GM06990 (cell line): Measurements from ENCODE around the gene CTNNA3.

Experiments used
- DNase-seq: peaks from one replicate; pipeline ENCODE4 v3.0.0-alpha.2; 2011; ENCODE audit not compliant: insufficient read length; ENCODE audit errors: extremely low read depth
- H3K27me3 ChIP-seq: replicated peaks from 2 replicates; pipeline ENCODE4 v1.6.0; 2011; ENCODE audit warnings: low read length; ENCODE audit not compliant: control insufficient read depth, insufficient read depth
- H3K36me3 ChIP-seq: 2 replicates; pipeline ENCODE4 v1.5.1; 2011; ENCODE audit warnings: low read length; ENCODE audit not compliant: control insufficient read depth, insufficient read depth
- H3K4me3 ChIP-seq: replicated peaks from 2 replicates; pipeline ENCODE4 v1.5.1; 2011; ENCODE audit warnings: low read depth, mild to moderate bottlenecking, control low read depth, low read length
- CTCF ChIP-seq: IDR thresholded peaks from 2 replicates; pipeline ENCODE4 v1.5.1; 2011; ENCODE audit warnings: low read length, control low read depth, mild to moderate bottlenecking, inconsistent platforms; ENCODE audit not compliant: insufficient read depth, poor library complexity, severe bottlenecking

Gene CTNNA3

GRCh38 chr10:66823301-66823700, 872.7 kb downstream of the CTNNA3 start:
- no peaks in the 10 kb centered on the region for H3K27me3 ChIP-seq
- TF ChIP-seq CTCF: no peak
- H3K36me3 ChIP-seq: no peaks in the 10 kb centered on the region
- no peak overlapping the region for H3K4me3 ChIP-seq
- DNase-seq: no peak

- no peaks in the 10 kb centered on the region for H3K36me3 ChIP-seq
- H3K27me3 ChIP-seq: no peaks in the 10 kb centered on the region
- TF ChIP-seq CTCF: no peak
- H3K4me3 ChIP-seq: no peak overlapping the region
- no peak for DNase-seq
Observed at GRCh38 chr10:66822801-66823200, 873.2 kb downstream of the CTNNA3 start.

- Histone ChIP-seq H3K27me3 (no peaks in the 10 kb centered on the region), H3K36me3 (no peaks in the 10 kb centered on the region), H3K4me3 (no peak overlapping the region)
- DNase-seq: no peak
- TF ChIP-seq CTCF: no peak
Observed at GRCh38 chr10:66819691-66820090, 876.3 kb downstream of the CTNNA3 start.

- Histone ChIP-seq H3K27me3 (no peaks in the 10 kb centered on the region), H3K36me3 (no peaks in the 10 kb centered on the region), H3K4me3 (no peak overlapping the region)
- no peak for DNase-seq
- TF ChIP-seq CTCF: no peak
Observed at GRCh38 chr10:66813122-66813521, 882.9 kb downstream of the CTNNA3 start.

- H3K36me3 ChIP-seq: no peaks in the 10 kb centered on the region
- TF ChIP-seq CTCF: no peak
- DNase-seq: no peak
- H3K4me3 ChIP-seq: no peak overlapping the region
- H3K27me3 ChIP-seq: no peaks in the 10 kb centered on the region
Observed at GRCh38 chr10:66811211-66811610, 884.8 kb downstream of the CTNNA3 start.

- DNase-seq: no peak
- H3K27me3 ChIP-seq: no peaks in the 10 kb centered on the region
- no peak overlapping the region for H3K4me3 ChIP-seq
- TF ChIP-seq CTCF: no peak
- H3K36me3 ChIP-seq: no peaks in the 10 kb centered on the region
Observed at GRCh38 chr10:66809402-66809801, 886.6 kb downstream of the CTNNA3 start.
